K562 (cell line): ENCODE results near the gene CHML. TPM values are rescaled to one million over a fixed set of nuclear protein-coding genes. Genes with fewer than 3 reads are reported as not detected.

Source experiments
- ATAC-seq: fragments of 200-7000 bp; cut with Tn5 transposase; 3 replicates; pipeline ENCODE4 v1.9.1; 2020; ENCODE audit warnings: moderate library complexity
- BruUV-seq: library from RNA; stranded (reverse); fragments of 400-500 nt; replicated peaks from 2 replicates; lab custom pipeline; 2021; lab: Mats Ljungman, UMichigan
- CTCF ChIA-PET: fragments of 300-600 bp; formaldehyde crosslinking; extraction: SDS; loops from one replicate; lab custom pipeline; 2021; ENCODE audit warnings: low intra/inter-chr PET ratio; lab: Yijun Ruan, JAX
- POLR2A ChIA-PET: fragments of 300-600, 350-650 bp; sonication (Branson Sonifier 250); formaldehyde crosslinking; extraction: SDS; loops from one replicate; lab custom pipeline; 2021; ENCODE audit warnings: antibody characterized with exemption, inconsistent platforms; lab: Yijun Ruan, JAX
- DNase-seq, 4 experiments: peaks; one replicate each; pipeline versions ENCODE4 v3.0.0 to v3.0.0-alpha.2; 2011 to 2018; ENCODE audit warnings: low spot score in 3 of 4, mixed read lengths in 3 of 4; ENCODE audit errors: extremely low read depth in 1 of 4
- FAIRE-seq: peaks from 2 replicates; lab custom pipeline; 2011; peaks lifted over from hg19 to GRCh38; lab: Jason Lieb, UNC
- H2AFZ ChIP-seq: 2 replicates; pipeline ENCODE4 v1.6.0; 2011; ENCODE audit warnings: low read depth, low read length, control low read depth, inconsistent platforms
- H3K27ac ChIP-seq: fragments of 200-600 bp; 3 replicates; pipeline ENCODE4 v1.8.0; 2011; ENCODE audit warnings: low read depth, mild to moderate bottlenecking, control low read depth, inconsistent platforms, low read length, moderate library complexity, mixed read lengths; ENCODE audit errors: extremely low read depth
- H3K27me3 ChIP-seq, 2 experiments: fragments of 300-600 bp in 1 of 2; 2 replicates in 1 of 2; 3 replicates in 1 of 2; pipeline versions ENCODE4 v1.6.0 to v1.8.0; 2011; ENCODE audit warnings: inconsistent platforms in 2 of 2, low read length in 2 of 2, mild to moderate bottlenecking in 1 of 2, mixed read lengths in 1 of 2, moderate library complexity in 1 of 2; ENCODE audit not compliant: control insufficient read depth in 2 of 2, insufficient read depth in 2 of 2
- H3K36me3 ChIP-seq: fragments of 300-600 bp; 3 replicates; pipeline ENCODE4 v1.8.0; 2011; ENCODE audit warnings: mild to moderate bottlenecking, low read length, inconsistent platforms; ENCODE audit not compliant: control insufficient read depth, insufficient read depth
- H3K4me1 ChIP-seq, 2 experiments: fragments of 200-600 bp in 1 of 2; replicated peaks in 1 of 2; 2 replicates in 1 of 2; 3 replicates in 1 of 2; pipeline versions ENCODE4 v1.5.1 to v1.8.0; 2011; ENCODE audit warnings: inconsistent platforms in 2 of 2, low read length in 2 of 2, mild to moderate bottlenecking in 1 of 2, mixed read lengths in 1 of 2, moderate library complexity in 1 of 2; ENCODE audit not compliant: control insufficient read depth in 2 of 2, insufficient read depth in 2 of 2
- H3K4me2 ChIP-seq: 2 replicates; pipeline ENCODE4 v1.6.1; 2011; ENCODE audit warnings: low read length, control low read depth, inconsistent platforms, mixed read lengths; ENCODE audit not compliant: insufficient read depth
- H3K4me3 ChIP-seq: fragments of 200-600 bp; sonication (generic), shearing (Covaris generic); 2 replicates; pipeline ENCODE4 v1.5.1; 2016; ENCODE audit warnings: control low read depth, inconsistent platforms
- H3K79me2 ChIP-seq: fragments of 200-600 bp; 3 replicates; pipeline ENCODE4 v1.8.0; 2011; ENCODE audit warnings: low read length, inconsistent platforms; ENCODE audit not compliant: control insufficient read depth, insufficient read depth
- H3K9ac ChIP-seq, 2 experiments: 2 replicates each; pipeline versions ENCODE4 v1.6.0 to v1.6.1; 2011; ENCODE audit warnings: low read depth in 2 of 2, low read length in 2 of 2, control low read depth in 1 of 2, inconsistent platforms in 1 of 2, mild to moderate bottlenecking in 1 of 2, mixed read lengths in 1 of 2; ENCODE audit not compliant: insufficient read depth in 1 of 2
- H3K9me1 ChIP-seq: one replicate; pipeline ENCODE4 v1.6.0; 2011; ENCODE audit warnings: inconsistent platforms, mild to moderate bottlenecking, low read length, moderate library complexity; ENCODE audit not compliant: control insufficient read depth, insufficient read depth
- H3K9me3 ChIP-seq: replicated peaks from 2 replicates; pipeline ENCODE4 v1.5.1; 2011; ENCODE audit warnings: low read depth, low read length, inconsistent platforms; ENCODE audit not compliant: control insufficient read depth, insufficient read depth
- H4K20me1 ChIP-seq: replicated peaks from 2 replicates; pipeline ENCODE4 v1.6.1; 2011; ENCODE audit warnings: low read length, inconsistent platforms, mixed read lengths; ENCODE audit not compliant: control insufficient read depth, insufficient read depth
- CEBPB ChIP-seq: fragments of 450-650 bp; IDR thresholded peaks from 2 replicates; pipeline ENCODE4 v1.6.1; 2016; ENCODE audit warnings: missing genetic modification characterization, missing compliant biosample characterization
- CEBPG ChIP-seq, 3 experiments: fragments of 200-800 bp in 1 of 3; sonication (Bioruptor generic) in 1 of 3; sonication (generic) in 1 of 3; formaldehyde crosslinking in 1 of 3; IDR thresholded peaks in 2 of 3; conservative IDR thresholded peaks in 1 of 3; 2 replicates each; pipeline versions ENCODE4 v1.6.1 to v1.8.0; 2016 to 2022; ENCODE audit warnings: missing compliant biosample characterization in 2 of 3, missing genetic modification characterization in 2 of 3, mild to moderate bottlenecking in 1 of 3, missing genetic modification reagents in 1 of 3
- TRIM24 ChIP-seq, 2 experiments: fragments of 450-650 bp; IDR thresholded peaks; 2 replicates each; pipeline ENCODE4 v1.6.1; 2016
- ZNF217 ChIP-seq: sonication (generic); formaldehyde crosslinking; IDR thresholded peaks from 2 replicates; pipeline ENCODE4 v1.8.0; 2022; ENCODE audit warnings: mild to moderate bottlenecking, missing genetic modification reagents
- WGBS: fragments of 100-300 bp; shearing (Covaris generic); methylation state at CpG from one replicate; pipeline ENCODE4 v1.1.6; 2016; ENCODE audit warnings: low coverage, mixed read lengths; ENCODE audit not compliant: insufficient coverage; ENCODE audit errors: missing lambda C conversion rate; 5-methylcytosine and 5-hydroxymethylcytosine counted together
- in situ Hi-C: fragments of 300-500 bp; cut with MboI; formaldehyde crosslinking; loops from 4 replicates; pipeline ENCODE4 v1.15.0; 2018; ENCODE audit warnings: inconsistent platforms, mixed read lengths
- intact Hi-C: fragments of 100-400 bp; cut with micrococcal nuclease; formaldehyde crosslinking; loops from 2 replicates; pipeline ENCODE4 v1.14.2; 2022
- polyA plus RNA-seq, 8 experiments: library from polyadenylated mRNA; depleted of rRNA in 4 of 8; stranded (reverse) in 5 of 8; unstranded in 3 of 8; fragments of >200 nt; fragmentation: Nextera tagmentation in 2 of 8; fragmentation: Illumina TruSeq in 1 of 8; extraction: Ambion mirVana in 2 of 8; extraction: Trizol in 1 of 8; gene quantifications; 2 replicates each; pipeline versions ENCODE4 v1.2.1 to v1.2.3, GENCODE V29; 2011 to 2014; ENCODE audit warnings: inconsistent platforms in 1 of 8, missing spikeins in 1 of 8
- total RNA-seq, 7 experiments: library from RNA; depleted of rRNA in 6 of 7; stranded (reverse); fragments of >200 nt in 6 of 7; fragmentation: Illumina TruSeq in 2 of 7; extraction: Trizol in 2 of 7; gene quantifications; 2 replicates each; pipeline versions ENCODE4 v1.2.1 to v1.2.3, GENCODE V29; 2011 to 2021; ENCODE audit warnings: low replicate concordance in 1 of 7
- TF ChIP-seq, protein P1 (sequence below): sonication (generic); formaldehyde crosslinking; IDR thresholded peaks from 2 replicates; pipeline ENCODE4 v1.8.0; 2022; ENCODE audit warnings: mild to moderate bottlenecking, missing genetic modification reagents
- TF ChIP-seq, protein P2 (sequence below): fragments of 450-650 bp; IDR thresholded peaks from 2 replicates; pipeline ENCODE4 v1.6.1; 2018; ENCODE audit warnings: mild to moderate bottlenecking, low read depth; ENCODE audit not compliant: partially characterized antibody
- TF ChIP-seq, protein P3 (sequence below), 2 experiments: fragments of 450-650 bp in 1 of 2; sonication (generic) in 1 of 2; formaldehyde crosslinking in 1 of 2; IDR thresholded peaks in 1 of 2; conservative IDR thresholded peaks in 1 of 2; 2 replicates each; pipeline versions ENCODE4 v1.6.1 to v1.8.1; 2016 to 2023; ENCODE audit warnings: mild to moderate bottlenecking in 2 of 2, moderate library complexity in 2 of 2, inconsistent platforms in 1 of 2, missing genetic modification reagents in 1 of 2

Gene CHML
- total and polyA plus RNA-seq, 9 of the 15 experiments (the other 6 are each of a cell fraction or from before 2014, with no cell fraction given) = 13.0 to 88.3 (median 62.8) TPM

DNA sequence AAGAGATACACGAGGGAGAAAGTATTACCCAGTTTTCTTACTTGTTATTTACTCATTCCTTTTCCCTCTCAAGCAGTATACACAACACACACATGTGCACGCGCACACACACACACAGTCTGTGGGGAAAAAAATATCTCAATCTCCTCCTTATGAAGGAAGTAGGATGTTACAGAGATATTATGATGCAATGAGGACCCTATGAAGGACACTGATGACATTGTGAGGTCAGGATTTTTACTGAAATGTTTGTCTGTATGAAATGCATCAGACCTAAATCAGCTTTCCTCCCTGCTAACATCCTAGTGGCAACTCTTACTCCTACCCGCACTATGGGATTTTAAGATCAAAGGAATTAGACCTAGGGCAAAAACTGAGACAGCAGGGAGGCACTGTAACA is 11.8 kb upstream of the CHML start, which contains the start of gene WDR64:
Gene WDR64, plus strand, starts transcription at position 270 of the 400 bp plus-strand sequence. CDS start 204 bp downstream, outside the sequence.
- Histone ChIP-seq H3K9me1 (no peaks in the 10 kb centered on the region), H3K27me3 (no peaks in the 10 kb centered on the region), H4K20me1 (no peaks in the 10 kb centered on the region), H3K9me3 (no peaks in the 10 kb centered on the region), H3K79me2 (no peaks in the 10 kb centered on the region), H3K4me3 (no peak within 1 kb of the TSS), H3K4me2 (no peak within 1 kb of the TSS), H3K9ac (no peak within 1 kb of the TSS), H3K36me3 (no peaks in the 10 kb centered on the region), H2AFZ (0 out of 2 replicates have a peak within 1 kb of the TSS, but pooled peaks have one; percentile 23), H3K4me1 (peaks cover 0 to 4% of the 10 kb centered on the region in 2 experiments; a peak in 2 of 5 replicates), H3K27ac (no peak within 1 kb of the TSS)
- WGBS = 77% methylated on average over 4 of the region's 4 CpGs
- FAIRE-seq (no peak), ATAC-seq (no peak; the same call in 2 of the 3 replicates), DNase-seq (no peak)
- in situ Hi-C loops (no loop called here), intact Hi-C loops (no loop called here)
- CTCF ChIA-PET = no interaction called here
- BruUV-seq = no TSS peak
- POLR2A ChIA-PET = interaction anchor here (0.6 kb wide), 1 partner anchor 192 kb away, joined by 3 read pairs; no protein-coding TSS in a partner anchor
- TF ChIP-seq ZNF217 (CRISPR knock-in tag) (no peak), CEBPB (tag) (peak; percentile 63), TRIM24 (IDR thresholded peaks at IDR 0.05) (peak; percentile 23 to 34; a peak in 2 of 4 replicates), CEBPG (CRISPR knock-in tag; IDR thresholded peaks at IDR 0.05) (peak; percentile 54; the same call in 1 of the 2 replicates), CEBPG (tag; conservative IDR thresholded peaks at IDR 0.05 in 1 of 2, IDR thresholded peaks at IDR 0.05 in 1 of 2) (peak in 1 of 2 experiments; percentile 70; a peak in 3 of 4 replicates)
- TF ChIP-seq, protein P1, sequence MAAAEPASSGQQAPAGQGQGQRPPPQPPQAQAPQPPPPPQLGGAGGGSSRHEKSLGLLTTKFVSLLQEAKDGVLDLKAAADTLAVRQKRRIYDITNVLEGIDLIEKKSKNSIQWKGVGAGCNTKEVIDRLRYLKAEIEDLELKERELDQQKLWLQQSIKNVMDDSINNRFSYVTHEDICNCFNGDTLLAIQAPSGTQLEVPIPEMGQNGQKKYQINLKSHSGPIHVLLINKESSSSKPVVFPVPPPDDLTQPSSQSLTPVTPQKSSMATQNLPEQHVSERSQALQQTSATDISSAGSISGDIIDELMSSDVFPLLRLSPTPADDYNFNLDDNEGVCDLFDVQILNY = no peak
- TF ChIP-seq, protein P2, sequence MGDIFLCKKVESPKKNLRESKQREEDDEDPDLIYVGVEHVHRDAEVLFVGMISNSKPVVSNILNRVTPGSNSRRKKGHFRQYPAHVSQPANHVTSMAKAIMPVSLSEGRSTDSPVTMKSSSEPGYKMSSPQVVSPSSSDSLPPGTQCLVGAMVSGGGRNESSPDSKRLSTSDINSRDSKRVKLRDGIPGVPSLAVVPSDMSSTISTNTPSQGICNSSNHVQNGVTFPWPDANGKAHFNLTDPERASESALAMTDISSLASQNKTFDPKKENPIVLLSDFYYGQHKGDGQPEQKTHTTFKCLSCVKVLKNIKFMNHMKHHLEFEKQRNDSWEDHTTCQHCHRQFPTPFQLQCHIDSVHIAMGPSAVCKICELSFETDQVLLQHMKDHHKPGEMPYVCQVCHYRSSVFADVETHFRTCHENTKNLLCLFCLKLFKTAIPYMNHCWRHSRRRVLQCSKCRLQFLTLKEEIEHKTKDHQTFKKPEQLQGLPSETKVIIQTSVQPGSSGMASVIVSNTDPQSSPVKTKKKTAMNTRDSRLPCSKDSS = no peak
- TF ChIP-seq, protein P3, sequence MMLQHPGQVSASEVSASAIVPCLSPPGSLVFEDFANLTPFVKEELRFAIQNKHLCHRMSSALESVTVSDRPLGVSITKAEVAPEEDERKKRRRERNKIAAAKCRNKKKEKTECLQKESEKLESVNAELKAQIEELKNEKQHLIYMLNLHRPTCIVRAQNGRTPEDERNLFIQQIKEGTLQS (IDR thresholded peaks at IDR 0.05) = peak; percentile 64
- TF ChIP-seq, protein P3 (CRISPR knock-in tag; conservative IDR thresholded peaks at IDR 0.05) = no peak
